T-helper 2 cell treated with Interferon-gamma antibody and Interleukin-4, amounts not matched to agents 100 ng/mL and 5 ng/mL, for 36 hours (primary cell): Measurements from ENCODE around the gene PKN3. TPM values are rescaled to one million over a fixed set of nuclear protein-coding genes. Genes with fewer than 3 reads are reported as not detected.

Experiments
- intact Hi-C: fragments of 100-400 bp; cut with micrococcal nuclease; formaldehyde crosslinking; loops from one replicate; pipeline ENCODE4 v1.15.1; 2023
- total RNA-seq: library from RNA; stranded (reverse); gene quantifications from 2 replicates; pipeline ENCODE4 v1.2.3, GENCODE V29; 2022

The PKN3 gene
- total RNA-seq, 1 donor from 2014 or later: 13.8 TPM

GRCh38 chr9:128713941-128714573 lies 11.8 kb downstream of the PKN3 start:
- intact Hi-C loops: no loop called here

GRCh38 chr9:128714586-128715435 lies 12.5 kb downstream of the PKN3 start:
- intact Hi-C loops: no loop called here

- intact Hi-C loops: no loop called here
These were observed 13.1 kb downstream of the PKN3 start for GRCh38 chr9:128715436-128715750.

- intact Hi-C loops: no loop called here
These were observed 14.4 kb downstream of the PKN3 start for GRCh38 chr9:128716581-128717254.

- intact Hi-C loops: no loop called here
These were observed 15.7 kb downstream of the PKN3 start for GRCh38 chr9:128718047-128718446.

GRCh38 chr9:128718475-128718874 lies 16.2 kb downstream of the PKN3 start:
- intact Hi-C loops: no loop called here

GRCh38 chr9:128719919-128720605 lies 17.8 kb downstream of the PKN3 start:
- intact Hi-C loops: loop anchor here (10.0 kb wide), 1 partner anchor 315 kb away; the partner anchor contains the start of gene MIGA2

GRCh38 chr9:128720841-128721486 lies 18.7 kb downstream of the PKN3 start:
- intact Hi-C loops: loop anchor here (10.0 kb wide), 1 partner anchor 314 kb away; the partner anchor contains the start of gene MIGA2

- intact Hi-C loops: loop anchor here (10.0 kb wide), 1 partner anchor 313 kb away; the partner anchor contains the start of gene MIGA2
These were observed 19.2 kb downstream of the PKN3 start for GRCh38 chr9:128721487-128722010.

GRCh38 chr9:128722380-128723351 lies 20.4 kb downstream of the PKN3 start:
- intact Hi-C loops: loop anchor here (10.0 kb wide), 1 partner anchor 312 kb away; the partner anchor contains the start of gene MIGA2

GRCh38 chr9:128723352-128723865 lies 21.1 kb downstream of the PKN3 start:
- intact Hi-C loops: loop anchor here (10.0 kb wide), 1 partner anchor 311 kb away; the partner anchor contains the start of gene MIGA2

- intact Hi-C loops: loop anchor here (1.0 to 10.0 kb wide), 8 partner anchors 36 to 311 kb away; partner anchors contain the start of genes DYNC2I2, ENDOG, LRRC8A and MIGA2
These were observed 21.8 kb downstream of the PKN3 start, which contains the start of gene ZDHHC12 for GRCh38 chr9:128723866-128724743. TSS of gene ZDHHC12 (minus strand) at chr9:128724127. CDS start at chr9:128724093, 34 bp downstream.

- intact Hi-C loops: loop anchor here (1.0 to 10.0 kb wide), 8 partner anchors 36 to 310 kb away; partner anchors contain the start of genes DYNC2I2, ENDOG, LRRC8A and MIGA2
These were observed 22.5 kb downstream of the PKN3 start for GRCh38 chr9:128724744-128725211.

GRCh38 chr9:128727640-128728248 lies 25.4 kb downstream of the PKN3 start:
- intact Hi-C loops: loop anchor here (10.0 kb wide), 1 partner anchor 307 kb away; the partner anchor contains the start of gene MIGA2

GRCh38 chr9:128728298-128728697 lies 26.0 kb downstream of the PKN3 start:
- intact Hi-C loops: loop anchor here (10.0 kb wide), 1 partner anchor 307 kb away; the partner anchor contains the start of gene MIGA2

GRCh38 chr9:128729302-128729701 lies 27.0 kb downstream of the PKN3 start:
- intact Hi-C loops: loop anchor here (10.0 kb wide), 1 partner anchor 305 kb away; the partner anchor contains the start of gene MIGA2
